GM18870 (cell line): ENCODE results near the gene MBP.

Source experiments
- ATAC-seq: cut with Tn5 transposase; IDR thresholded peaks from one replicate; pipeline ENCODE4 v1.9.1; 2021; ENCODE audit warnings: moderate library complexity; ENCODE audit not compliant: unreplicated experiment

MBP gene

GRCh38 chr18:77151772-77152520 lies 19.4 kb upstream of the MBP start:
- no peak for ATAC-seq

- ATAC-seq, result no peak
Observed at GRCh38 chr18:77151033-77151771, 18.6 kb upstream of the MBP start.

GRCh38 chr18:77150588-77150987 lies 18.0 kb upstream of the MBP start:
- ATAC-seq, result no peak

GRCh38 chr18:77148289-77148688 lies 15.7 kb upstream of the MBP start:
- ATAC-seq, result no peak

- ATAC-seq, result no peak
Observed at GRCh38 chr18:77147418-77147852, 14.9 kb upstream of the MBP start.

- no peak for ATAC-seq
Observed at GRCh38 chr18:77146249-77147080, 13.9 kb upstream of the MBP start.

GRCh38 chr18:77145364-77145901 lies 12.8 kb upstream of the MBP start:
- ATAC-seq, result no peak

- ATAC-seq, result no peak
Observed at GRCh38 chr18:77144451-77145118, 12.0 kb upstream of the MBP start.

GRCh38 chr18:77144046-77144445 lies 11.5 kb upstream of the MBP start:
- no peak for ATAC-seq

GRCh38 chr18:77143196-77143595 lies 10.6 kb upstream of the MBP start:
- no peak for ATAC-seq

GRCh38 chr18:77141401-77142118 lies 9.0 kb upstream of the MBP start:
- no peak for ATAC-seq

GRCh38 chr18:77140439-77141109 lies 8.0 kb upstream of the MBP start:
- no peak for ATAC-seq

GRCh38 chr18:77140030-77140429 lies 7.4 kb upstream of the MBP start:
- ATAC-seq, result no peak

- ATAC-seq, result no peak
Observed at GRCh38 chr18:77139619-77140018, 7.0 kb upstream of the MBP start.

- no peak for ATAC-seq
Observed at GRCh38 chr18:77138270-77138669, 5.7 kb upstream of the MBP start.

GRCh38 chr18:77137851-77138250 lies 5.3 kb upstream of the MBP start:
- ATAC-seq, result no peak

- ATAC-seq, result no peak
Observed at GRCh38 chr18:77136871-77137665, 4.5 kb upstream of the MBP start.

GRCh38 chr18:77136076-77136718 lies 3.6 kb upstream of the MBP start:
- no peak for ATAC-seq
